ENCODE results near the gene TAS2R1.

- TF ChIP-seq CTCF (IDR thresholded peaks at IDR 0.05) = no peak
- TF ChIP-seq ZFX (IDR thresholded peaks at IDR 0.05; ENCODE audit: borderline replicate concordance) = no peak
Measured at GRCh38 chr5:9663891-9664290, 33.7 kb upstream of the TAS2R1 start.

Measured in 22Rv1 (cell line).